UCSD-AML1 (cell line): ENCODE data around the gene CDK11B.
"Not testable (repeated sequence)": the region's sequence is repeated elsewhere in the genome, so short reads cannot be mapped to it uniquely, and the experiment has no call there.

Source experiments
- DNase-seq: peaks from one replicate; lab custom pipeline; 2025; ENCODE audit not compliant: unreplicated experiment; lab: John Stamatoyannopoulos, UW

CDK11B gene

DNA sequence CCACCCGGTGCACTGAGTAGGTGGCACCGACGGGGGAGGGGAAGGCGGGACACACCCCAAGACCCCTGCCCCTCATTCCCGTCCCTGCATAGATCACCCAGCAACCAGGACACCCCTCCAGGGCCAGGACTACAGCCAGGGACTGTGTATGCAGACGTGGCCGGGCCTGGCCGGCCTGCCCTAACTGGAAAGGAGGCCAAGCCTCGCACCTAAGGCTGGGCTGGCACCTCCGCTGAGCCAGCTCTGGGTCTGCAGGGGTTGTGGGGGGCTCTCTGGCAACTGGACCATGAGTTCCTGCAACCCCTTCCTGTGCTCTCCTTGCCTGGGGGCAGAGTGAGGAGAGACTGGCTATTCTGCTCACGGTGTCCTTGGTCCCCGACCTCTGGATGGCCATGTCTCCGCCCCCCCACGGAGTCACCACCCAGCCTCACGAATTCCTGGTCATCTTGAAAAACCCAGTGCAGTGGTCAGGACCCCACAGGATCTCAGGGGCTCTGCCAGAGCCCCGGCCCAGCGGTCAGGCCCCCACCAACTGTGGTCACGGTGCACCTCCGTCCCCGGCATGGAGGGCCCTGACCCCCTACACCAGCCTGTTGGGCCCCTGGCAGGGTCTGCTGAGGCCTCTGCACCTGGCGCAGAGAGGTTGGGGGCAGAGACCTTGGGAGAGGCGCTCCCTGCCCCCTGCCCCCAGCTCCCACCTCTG, 57.8 kb downstream of the CDK11B start:
- DNase-seq, result no peak

DNA sequence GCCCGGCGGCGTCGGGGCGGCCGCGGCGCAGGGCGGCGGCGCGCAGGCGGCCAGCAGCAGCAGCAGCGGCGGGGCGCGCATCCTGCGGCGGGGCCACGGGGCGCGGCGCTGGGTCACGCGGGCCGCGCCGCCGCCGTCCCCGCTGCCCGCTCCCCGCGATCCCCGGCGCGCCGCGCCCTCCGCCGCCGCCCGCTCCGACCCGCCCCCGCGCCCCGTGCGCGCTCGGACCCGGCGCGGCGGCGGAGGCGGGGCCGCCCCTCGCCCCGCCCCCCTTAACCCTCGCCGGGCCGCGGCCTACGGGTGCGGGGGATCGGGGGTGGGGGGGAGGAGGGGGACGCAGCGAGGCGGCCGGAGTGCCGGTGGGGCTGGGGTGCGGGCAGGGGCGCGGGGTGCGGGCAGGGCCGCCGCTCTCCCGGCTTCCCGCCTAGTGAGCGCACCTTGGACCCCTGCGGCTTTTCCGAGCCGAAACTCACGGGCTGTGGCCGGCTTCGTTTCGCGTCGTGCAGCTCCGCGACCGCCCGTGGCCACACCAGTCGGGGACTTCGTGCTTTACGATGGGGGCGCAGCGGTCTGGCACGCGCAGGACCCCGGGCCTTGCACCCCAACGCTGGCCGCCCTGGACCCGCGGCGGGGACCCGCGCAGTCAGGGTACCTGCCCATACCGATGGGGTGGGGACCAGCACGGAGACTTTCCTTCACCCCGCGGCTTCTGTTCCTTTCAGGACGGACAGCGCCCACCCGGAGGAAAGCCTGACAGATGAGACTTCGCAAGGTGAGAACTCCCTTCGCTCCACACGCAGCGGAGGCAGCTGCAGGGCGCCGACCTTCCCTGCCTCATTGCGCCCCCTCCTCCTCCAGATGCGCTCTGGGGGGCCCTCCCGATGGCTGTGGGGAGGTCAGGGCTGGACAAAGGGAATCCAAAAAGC, 58.6 kb downstream of the CDK11B start, which contains the start of gene FNDC10:
FNDC10 (minus strand) TSS at position 201 of the 926 bp plus-strand sequence; CDS start at position 81, 120 bp downstream.
- no peak for DNase-seq

DNA sequence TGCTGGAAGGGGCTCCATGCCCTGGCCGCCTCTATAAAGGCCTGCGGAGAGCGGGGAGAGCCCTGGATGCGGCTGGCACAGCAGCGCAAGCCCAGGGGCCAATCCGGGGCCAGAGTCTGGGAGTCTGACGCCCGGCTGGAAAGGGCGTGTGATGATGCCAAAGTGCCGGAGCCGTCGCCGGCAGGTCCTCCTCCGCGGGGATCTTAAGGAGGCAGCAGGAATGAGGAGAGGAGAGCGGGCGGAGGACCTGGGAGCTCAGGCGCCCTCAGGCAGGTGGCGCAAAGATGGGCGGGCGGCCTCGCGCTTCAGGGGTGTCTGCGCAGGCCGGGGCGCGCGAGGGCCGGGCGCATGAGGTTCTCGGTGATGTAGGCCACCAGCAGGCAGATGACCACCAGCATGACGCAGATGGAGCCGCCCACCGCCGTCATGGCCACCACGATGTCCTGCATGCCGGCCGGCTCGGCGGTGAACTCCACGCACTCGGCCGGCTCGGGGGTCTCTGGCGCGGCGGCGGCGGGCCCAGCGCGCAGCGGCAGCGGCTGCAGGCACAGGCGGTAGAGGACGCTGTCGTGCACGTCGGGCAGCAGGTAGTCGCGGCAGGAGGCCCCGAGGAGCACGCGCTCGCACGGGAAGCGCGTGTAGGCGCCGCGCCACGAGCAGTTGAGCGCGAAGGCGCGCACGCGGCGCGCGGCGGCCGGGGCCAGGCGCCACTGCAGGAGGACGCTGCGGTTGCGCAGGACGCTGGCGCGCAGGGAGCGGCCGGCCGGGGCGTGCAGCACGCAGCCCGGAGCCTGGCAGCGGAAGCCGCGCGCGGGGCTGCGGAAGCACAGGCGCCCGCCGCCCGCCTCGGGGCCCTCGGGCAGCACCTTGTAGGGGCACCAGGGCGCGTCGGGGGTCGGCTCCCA, 59.5 kb downstream of the CDK11B start:
- DNase-seq, result no peak

DNA sequence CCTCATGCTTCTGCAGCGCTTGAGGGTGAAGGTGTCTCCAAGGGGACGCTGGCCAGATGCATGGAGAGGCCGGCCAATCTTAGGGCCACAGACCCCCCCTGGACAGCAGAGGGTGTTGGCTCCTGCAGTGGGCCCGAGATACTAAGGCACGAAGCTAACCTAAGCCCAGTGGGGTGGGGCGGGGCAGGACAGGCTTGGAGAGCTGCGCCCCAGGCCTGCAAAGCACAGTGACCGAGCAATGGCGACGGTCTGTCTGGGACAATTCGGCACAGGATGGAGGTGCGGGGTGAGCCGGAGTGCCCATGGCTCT, 60.1 kb downstream of the CDK11B start:
- DNase-seq, result no peak

DNA sequence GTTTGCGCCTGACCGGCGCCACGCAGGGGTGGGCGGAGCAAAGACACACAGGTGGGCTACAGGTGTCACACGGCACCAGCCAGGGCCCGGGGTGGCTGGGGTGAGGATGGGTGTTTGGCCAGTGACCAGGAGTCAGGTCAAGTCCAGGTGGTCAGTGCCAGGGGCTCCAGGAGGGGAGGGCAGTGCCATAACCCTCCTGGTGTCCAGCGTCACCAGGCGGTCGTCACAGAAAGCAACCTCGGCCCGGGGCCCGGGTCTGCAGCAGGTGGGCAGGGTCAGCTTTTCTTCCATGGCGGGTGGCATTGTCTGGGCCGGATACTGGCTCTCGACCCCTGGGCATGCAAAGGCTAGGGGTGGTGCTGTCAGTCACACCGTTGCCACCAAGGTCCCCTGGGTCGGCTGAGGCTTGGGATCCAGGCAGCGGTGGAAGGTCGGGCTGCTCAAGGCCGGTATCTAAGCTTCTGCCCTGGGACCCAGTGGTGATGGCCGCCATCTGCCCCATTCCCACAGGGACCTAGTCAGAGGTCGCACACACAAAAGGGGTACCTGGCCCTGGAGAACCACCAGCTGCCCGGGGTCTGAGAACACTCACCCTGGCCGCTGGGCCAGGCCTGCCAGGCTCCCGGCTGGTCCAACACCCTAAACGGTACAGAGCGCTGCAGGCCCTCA, 60.6 kb downstream of the CDK11B start:
- DNase-seq, result no peak

- peak; percentile 34 for DNase-seq
These were observed 61.4 kb downstream of the CDK11B start for GRCh38 chr1:1597275-1597930.

DNA sequence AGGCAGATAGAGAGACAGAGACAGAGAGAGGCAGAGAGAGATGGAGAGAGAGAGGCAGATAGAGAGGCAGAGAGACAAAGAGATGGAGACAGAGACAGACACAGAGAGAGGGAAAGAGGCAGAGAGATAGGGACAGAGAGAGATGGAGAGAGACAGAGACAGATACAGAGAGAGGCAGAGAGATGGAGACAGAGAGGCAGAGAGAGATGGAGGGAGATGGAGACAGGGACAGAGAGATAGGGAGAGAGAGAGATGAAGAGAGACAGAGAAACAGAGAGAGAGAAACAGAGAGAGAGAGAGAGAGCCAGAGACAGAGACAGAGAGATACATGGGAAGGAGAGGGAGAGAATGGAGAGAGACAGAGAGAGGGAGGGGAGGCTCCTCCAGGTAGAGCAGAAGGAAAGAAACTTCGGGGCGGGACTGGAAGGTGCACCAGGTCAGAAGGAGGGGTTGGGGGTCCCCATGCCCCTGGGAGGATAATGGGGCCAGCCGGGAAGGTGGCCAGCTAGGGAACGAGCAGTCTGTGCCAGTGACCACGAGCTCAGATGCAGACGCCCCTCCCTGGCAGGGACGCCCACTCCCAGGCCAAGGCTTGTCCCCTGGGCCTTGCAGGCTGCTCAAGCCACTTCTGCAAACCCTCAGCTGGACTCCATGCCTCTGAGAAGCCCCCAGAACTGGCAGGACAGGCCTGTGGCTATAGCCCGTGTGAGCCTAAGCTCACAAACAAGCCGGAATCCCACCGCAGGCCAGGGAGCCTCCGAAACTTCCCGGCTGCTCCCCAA, 62.1 kb downstream of the CDK11B start:
- DNase-seq, result no peak

GRCh38 chr1:1595341-1595740, 63.5 kb downstream of the CDK11B start:
- not testable (repeated sequence) for DNase-seq

DNA sequence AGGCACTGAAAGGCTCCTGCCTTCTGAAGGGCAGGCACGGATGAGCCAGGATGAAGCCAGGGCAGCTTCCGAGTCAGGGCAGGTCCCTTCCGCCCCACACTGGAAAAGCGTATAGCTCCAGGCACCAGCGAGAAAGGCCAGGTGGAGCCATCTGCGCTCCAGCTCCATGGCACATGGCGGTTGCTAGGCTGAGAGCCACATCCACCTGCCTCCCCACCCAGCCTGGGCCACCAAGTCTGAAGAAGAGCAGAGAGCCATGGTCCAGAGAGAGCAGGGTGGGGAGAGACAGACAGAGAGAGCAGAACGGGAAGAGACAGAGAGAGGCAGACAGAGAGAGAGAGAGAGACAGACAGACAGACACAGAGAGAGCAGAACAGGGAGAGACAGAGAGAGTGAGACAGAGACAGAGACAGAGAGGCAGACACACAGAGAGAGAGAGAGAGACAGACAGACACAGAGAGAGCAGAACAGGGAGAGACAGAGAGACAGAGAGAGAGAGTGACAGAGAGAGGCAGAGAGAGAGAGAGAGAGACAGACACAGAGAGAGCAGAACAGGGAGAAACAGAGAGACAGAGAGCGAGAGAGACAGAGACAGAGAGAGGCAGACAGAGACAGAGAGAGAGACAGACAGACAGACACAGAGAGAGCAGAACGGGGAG, 64.1 kb downstream of the CDK11B start:
- no peak for DNase-seq

- no peak for DNase-seq
These were observed 64.8 kb downstream of the CDK11B start for GRCh38 chr1:1593834-1594601.

- no peak for DNase-seq
These were observed 67.4 kb downstream of the CDK11B start for GRCh38 chr1:1591452-1591851.
